ENCODE data around the gene HS1BP3.

The HS1BP3 gene

DNA sequence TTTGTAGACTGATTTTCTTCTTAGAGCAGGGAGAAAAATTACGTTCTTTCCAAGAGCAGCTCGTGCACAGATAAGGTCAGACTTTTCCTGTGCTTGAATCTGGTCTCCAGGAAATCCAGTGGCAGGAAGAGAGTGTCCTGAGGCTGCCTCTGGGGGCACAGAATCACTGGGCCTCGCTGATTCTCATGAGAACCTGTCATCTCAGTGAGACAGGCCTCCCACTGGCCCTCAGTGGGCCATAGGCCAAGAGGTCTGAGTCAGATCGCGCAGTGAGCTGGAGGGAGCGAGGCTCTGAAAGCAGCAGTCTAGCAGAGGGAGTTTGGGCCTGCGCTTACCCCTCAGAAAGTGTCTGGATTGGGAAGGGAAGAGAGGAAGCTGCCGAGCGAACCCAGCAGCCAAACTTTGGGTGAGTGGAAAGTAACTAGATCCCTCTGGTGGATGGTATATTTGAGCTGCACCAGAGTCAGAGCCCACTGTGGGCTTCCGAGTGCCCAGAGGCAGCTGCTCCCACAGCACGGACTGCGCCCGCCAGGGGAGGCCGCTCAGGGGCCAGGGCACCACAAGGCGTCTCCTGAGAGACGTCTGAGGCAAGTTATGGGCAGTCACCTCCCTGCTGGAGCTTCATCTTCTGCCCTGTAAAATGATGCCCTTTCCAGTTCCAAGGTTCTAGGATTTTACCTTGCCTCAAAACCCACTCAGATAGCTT is 24.2 kb upstream of the HS1BP3 start:
- DNase-seq, result no peak

DNA sequence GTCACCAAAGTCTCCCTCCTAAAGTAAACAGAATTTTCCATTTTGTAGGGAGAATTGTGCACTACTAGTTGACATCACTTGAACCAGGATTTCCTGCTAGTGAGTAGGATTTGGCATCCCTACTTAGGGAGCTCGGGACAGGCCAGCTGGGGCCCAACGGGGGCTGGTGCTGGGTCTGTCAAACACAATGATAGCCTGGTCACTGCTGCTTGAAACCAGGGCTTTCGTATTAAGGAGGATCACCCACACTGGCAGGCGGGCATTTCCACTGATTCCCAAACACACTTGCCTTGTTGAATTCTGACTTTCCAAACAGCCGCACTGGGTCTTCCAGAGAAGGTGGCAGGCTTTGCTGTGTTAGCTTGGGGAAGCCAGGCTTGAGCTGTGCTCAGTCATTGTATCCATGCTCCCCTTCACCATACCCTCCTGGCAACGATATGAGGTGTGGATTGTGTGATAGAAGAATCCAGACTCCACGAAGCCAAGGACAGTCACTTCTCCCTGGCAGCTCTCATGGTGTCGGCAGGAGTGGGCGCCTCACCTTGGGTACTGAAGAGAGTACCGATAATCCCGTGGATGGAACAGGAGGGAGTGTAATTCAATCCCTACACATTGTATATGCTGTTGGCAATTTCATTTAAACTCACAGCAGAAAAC is 23.5 kb upstream of the HS1BP3 start:
- DNase-seq, result no peak

DNA sequence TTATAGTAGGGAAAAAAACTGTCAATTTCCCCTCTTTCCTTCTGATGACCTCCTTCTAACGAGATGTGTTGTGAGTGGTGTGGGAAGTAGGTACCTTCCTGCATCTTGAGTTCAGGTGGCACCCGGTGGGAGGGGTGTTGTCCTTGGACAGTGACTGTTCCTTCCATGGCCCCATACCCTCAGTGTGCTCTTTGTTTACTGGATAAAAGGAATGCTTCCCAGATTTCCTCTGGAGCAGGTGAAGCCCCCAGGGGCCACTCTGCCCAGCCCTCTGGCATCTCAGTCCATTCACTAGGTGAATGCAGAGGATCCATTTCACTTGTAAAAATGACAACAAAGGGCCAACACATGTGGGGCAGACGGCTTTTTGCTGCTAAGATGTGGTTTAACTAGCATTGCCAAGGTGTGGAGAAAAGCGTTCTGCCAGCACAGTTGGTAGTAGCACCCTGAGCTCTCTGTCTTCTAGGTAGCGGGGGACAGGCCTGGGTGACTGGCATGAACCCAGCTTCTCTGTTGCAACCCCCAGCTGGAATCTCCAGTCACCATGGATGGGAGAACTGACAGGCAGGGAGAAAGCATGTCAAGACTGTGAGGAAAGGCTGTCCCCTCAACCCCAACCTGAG is 22.9 kb upstream of the HS1BP3 start:
- DNase-seq, result no peak

DNA sequence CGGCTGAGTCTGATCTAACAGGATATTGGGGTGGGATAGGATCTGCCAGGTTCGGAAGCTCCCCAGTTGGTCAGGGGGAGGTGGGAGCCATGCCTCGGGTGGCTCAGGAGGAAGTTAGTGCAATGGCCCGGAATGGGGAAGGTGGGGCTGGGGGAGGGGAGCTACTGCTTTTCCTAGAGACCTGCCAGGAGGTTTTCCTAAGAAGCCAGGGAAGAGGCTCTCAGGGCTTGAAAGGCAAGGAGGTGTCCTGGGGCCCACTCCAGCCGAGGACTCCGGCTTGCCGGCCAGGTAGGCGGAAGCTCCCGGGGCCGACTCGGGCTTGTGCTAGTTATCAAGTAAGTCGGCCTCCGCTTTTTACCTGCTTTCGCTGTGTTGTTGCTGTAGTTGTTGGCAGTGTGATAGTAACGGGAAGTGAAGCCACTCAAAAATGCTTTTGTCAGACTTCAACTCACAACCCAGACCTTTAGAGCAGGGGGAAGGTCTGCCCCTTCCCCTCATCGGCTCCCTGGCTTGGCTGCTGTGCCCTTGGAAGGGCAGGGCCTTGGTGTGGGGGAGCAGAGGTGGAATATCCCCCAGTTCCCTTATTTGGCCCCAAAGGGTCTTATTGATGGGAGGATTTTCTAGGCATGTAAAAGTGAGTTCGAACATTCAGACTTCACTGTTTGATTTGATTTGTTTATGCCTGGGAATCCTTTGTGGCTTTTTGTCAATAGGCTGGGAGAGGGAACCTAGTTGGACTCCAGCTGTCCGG is 21.5 kb upstream of the HS1BP3 start:
- DNase-seq, result no peak

DNA sequence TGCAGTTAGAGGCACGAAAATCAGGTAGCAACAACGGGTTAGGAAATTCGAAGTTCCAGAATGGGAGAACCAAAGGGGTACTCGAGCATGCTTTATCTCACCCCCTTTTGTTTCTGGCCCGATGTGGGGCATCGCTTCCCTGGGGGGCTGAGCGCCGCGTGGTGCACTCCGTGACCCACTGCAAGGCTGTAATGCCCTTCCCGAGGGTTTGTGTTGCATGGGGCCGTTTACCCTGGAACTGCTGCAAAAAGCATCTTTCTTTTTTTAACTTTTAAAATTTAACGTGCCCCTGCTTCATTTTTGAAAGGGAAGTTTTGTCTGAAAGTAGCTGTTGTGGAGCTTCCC is 20.8 kb upstream of the HS1BP3 start:
- no peak for DNase-seq

DNA sequence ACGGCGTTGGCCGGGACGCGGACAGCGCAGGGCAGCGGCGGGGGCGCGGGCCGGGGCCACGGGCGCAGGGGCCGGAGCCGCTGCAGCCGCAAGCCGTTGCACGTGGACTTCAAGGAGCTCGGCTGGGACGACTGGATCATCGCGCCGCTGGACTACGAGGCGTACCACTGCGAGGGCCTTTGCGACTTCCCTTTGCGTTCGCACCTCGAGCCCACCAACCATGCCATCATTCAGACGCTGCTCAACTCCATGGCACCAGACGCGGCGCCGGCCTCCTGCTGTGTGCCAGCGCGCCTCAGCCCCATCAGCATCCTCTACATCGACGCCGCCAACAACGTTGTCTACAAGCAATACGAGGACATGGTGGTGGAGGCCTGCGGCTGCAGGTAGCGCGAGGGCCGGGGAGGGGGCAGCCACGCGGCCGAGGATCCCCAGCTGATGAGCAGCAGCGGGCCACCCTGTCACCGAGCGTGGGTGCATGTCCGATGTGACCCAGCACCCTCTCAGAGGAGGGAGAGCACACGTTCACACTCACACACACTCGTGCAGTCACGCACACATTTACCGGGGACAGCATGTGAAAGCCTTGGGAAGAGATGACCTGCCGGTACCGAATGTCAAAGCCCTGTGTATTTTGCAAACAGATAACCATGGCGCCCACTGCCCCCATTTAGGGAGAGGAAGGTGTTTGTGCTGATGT is 20.3 kb upstream of the HS1BP3 start:
- no peak for DNase-seq

DNA sequence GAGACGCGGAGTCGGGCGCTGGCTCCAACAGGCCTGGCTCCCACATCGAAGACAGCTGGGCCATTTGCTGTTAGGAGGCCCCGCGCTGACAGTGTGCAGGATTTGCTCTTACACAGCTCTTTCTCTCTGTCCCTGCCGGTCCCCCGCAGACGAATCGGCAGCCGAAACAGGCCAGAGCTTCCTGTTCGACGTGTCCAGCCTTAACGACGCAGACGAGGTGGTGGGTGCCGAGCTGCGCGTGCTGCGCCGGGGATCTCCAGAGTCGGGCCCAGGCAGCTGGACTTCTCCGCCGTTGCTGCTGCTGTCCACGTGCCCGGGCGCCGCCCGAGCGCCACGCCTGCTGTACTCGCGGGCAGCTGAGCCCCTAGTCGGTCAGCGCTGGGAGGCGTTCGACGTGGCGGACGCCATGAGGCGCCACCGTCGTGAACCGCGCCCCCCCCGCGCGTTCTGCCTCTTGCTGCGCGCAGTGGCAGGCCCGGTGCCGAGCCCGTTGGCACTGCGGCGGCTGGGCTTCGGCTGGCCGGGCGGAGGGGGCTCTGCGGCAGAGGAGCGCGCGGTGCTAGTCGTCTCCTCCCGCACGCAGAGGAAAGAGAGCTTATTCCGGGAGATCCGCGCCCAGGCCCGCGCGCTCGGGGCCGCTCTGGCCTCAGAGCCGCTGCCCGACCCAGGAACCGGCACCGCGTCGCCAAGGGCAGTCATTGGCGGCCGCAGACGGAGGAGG is 19.6 kb upstream of the HS1BP3 start:
- DNase-seq, result no peak

DNA sequence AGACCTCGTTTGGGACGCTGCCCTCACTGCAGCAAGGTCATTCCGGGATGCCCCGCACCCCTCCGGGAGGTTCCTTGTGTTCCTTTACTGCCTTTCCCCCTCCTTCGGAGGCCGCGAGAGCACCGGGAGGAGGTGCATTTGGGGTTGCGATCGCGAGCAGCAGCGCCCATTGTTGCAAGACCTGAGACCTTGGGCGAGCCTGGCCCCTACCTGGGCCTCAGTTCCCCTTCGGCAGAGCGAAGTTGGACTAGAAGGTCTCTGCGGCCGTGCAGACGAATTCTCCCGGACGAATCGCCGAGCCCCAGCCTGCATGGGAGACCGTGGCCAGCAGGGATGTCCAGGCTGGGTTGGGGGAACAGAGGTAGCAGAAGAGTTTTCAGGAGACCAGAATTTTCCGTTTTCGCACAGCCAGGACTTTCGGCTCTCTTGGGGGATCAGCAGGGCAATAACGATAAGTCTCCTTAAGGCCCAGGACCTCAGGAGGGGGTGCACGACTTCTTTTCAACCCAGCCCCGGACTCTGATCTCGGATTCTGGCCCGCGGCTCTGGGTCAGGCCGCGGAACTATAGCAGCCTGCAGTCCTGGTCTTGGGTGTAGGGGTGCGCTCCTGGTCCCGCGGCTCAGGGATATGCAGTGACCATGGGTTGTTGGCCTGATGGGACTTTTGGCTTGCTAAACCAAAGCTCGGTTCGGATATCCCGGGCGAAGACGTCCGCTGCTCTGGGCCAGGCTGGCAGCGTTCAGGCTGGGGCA is 18.8 kb upstream of the HS1BP3 start:
- no peak for DNase-seq

DNA sequence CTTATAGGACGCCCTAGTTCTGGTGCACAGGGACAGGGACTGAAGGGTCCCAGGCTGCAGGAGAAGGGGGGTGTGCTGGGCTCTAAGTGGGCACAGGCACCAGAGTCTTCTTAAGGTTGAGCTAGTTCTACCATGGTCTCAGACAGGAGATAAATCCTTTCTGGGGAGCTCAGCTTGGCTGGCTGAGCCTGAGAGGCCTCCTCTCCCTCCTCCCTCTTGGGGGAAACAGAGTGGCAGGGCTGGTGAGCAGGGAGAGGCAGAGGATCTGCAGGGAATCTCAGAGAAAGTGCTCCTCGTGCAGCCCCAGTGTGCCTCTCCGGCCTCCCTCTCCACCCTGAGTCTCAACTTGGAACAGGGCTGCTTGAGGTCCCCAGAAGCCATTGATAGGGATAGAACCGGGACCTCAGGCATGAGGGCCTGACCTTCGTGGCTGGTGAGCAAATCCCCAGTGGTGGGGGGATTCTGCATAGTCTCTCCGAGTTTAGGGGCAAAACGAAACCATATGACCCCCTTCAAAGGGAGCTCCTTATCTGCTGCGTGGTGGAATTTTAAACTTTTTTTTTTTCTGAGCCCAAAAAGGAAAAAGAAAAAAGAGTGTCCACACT is 18.1 kb upstream of the HS1BP3 start:
- no peak for DNase-seq

DNA sequence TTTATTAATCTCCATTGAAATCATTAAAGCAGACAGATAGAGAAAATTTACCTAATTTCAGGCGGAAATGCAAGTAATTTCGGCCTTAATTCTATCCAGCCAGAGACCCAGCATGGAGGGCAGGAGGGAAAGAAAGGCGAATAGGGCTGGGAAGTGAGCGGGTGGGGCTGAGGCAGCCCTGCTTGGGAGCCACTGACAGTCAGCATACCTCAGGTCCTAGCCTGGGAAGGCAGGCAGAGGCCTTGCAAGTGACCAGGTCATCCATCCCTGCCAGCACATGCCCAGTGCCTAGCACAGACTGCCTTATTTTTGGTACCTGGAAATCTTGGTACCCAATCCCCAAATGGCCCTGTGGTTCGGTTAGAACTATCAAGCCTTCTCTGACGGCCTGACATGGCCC is 17.6 kb upstream of the HS1BP3 start:
- DNase-seq, result no peak

DNA sequence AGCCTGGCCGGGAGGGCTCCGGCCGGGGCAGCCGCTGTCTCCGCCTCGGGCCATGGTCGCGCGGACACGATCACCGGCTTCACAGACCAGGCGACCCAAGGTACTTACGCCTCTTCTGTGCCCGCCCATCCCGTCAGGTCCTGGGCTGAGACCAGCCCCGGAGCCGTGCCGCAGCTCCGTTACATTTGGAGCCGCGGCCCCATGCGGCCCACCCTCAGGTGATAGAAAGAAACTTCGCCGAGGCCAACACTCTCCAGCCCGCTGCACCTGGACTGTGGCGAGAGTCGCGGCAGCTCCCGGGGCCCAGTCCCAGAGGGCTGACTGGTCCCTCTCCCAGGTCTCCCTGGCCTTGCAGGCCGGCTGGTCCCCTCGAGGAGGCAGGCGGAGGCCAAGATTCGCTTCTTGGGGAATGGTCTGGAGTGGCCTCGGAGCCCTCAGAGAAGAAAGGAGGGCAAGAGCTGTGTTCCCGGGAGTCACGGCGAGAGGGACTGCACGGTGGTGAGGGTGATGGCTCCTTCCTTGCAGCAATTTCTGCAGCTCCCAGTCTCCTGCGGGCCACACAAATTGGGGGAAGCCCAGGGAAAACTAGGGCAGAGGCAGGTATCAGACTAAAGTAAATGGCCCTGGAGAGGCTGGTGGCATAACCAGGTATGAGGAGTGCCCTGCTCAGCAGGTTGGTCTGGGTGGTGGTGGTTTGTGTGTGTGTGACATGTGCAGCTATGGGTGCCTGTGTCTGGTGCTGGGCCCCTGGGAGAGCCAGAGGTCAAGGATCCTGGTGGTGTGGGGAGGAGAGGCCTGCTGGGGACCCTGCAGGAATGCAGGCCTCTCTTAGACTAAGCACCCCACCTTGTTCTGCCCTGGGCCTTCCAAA is 16.9 kb upstream of the HS1BP3 start:
- DNase-seq, result no peak

DNA sequence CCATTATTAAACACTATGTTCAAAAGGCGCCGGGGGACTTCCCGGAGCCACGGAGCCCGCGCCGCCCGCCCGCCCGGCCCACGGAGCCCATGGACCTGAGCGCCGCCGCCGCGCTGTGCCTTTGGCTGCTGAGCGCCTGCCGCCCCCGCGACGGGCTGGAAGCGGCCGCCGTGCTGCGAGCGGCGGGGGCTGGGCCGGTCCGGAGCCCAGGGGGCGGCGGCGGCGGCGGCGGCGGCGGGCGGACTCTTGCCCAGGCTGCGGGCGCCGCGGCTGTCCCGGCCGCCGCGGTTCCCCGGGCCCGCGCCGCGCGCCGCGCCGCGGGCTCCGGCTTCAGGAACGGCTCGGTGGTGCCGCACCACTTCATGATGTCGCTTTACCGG is 16.2 kb upstream of the HS1BP3 start:
- DNase-seq, result no peak

DNA sequence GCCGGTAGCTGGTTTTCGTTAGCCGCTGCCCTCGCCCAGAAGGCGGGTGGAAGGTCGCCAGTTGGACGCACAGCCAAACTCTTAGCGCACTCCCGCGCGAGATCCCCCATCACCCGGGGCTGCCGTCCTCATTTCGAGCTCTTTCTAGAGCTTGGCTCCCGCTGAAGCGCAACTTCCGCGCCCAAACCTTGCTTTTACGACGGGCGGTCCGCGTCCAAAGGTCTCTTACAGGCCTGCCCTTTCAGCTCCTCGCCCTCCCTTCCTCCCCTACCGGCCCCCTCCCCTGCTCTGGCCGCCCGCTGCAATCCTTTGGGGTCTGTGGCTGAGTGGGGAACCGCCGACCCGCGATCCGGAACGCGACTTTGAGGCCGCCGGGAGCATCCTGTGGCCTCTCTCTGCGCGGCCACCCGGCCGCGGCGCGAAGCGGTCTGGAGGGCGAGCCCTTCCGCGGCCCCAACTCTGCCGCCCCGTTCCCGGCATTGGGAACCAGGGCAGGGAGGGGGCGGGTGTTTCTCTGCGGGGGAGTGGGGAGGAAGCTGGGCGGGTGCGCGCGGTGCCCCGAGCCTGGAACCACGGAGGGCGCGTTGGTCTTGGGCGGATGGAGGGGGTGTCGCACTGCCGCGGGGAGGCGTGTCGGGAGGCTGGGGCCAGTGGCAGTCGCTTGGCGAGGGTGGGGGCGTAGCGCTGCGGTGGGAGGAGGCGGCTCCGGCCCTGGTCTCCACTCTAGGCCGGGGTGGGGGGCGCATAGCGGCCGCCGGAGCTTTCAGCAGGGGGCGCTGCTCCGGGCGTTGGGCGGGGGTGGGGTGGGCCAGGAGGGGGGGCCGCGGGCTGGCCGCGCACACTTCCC is 15.6 kb upstream of the HS1BP3 start, which contains the start of gene GDF7:
Gene GDF7 (plus strand): TSS at position 841 of the 847 bp plus-strand sequence. CDS start 96 bp downstream, outside the sequence.
- peak; percentile 36 for DNase-seq

DNA sequence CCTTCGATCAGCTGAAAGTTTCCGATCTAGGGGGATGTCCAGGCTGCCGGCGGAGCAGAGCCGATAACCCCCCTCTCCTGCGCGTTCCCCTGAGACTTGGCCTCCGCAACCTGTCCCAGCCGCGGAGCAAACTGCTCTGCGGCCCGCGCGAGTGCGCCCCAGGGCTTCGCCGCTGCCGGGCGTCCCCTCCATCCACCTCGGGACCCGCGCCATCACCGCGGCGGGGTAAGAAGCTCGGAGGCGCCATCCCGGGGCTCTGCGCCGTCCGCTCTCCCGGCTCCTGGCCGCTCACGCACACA is 15.1 kb upstream of the HS1BP3 start:
- no peak for DNase-seq

DNA sequence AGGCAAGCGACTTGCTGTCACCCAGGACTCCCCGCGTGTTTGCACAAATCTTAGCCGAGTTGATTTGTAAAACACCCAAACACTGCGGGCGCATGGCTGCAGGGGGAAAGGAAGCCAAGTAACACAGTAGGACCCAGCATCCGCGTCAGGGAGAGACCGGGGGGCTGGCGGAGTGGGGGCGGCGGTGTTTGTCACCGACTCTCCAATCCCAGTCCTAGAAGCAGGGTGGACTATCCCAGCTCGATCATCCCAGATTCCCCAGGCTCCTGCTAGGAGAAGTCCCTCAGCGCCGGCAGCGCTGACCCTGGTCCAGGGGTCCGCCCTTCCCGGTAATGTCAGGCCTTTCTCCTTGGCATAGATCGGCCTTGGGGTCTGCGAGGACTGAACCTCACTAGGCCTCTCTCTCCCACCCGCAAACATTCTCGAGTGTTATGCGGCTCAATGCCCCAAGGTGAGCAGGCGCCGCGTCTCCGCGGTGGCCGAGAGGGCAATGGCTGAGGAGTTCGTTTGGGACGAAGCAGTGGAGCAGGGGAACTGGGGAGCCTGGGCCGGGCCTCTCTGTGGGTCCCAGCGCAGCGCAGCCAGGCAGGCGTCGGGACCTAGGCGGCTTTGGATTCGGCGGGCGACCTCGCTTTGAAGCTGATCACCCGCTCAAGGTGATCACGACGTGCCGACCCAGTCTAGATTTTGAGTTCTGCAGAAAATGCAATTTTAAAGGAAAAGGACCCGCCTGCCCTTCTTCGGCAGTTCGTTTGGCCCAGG is 14.5 kb upstream of the HS1BP3 start:
- DNase-seq, result no peak

DNA sequence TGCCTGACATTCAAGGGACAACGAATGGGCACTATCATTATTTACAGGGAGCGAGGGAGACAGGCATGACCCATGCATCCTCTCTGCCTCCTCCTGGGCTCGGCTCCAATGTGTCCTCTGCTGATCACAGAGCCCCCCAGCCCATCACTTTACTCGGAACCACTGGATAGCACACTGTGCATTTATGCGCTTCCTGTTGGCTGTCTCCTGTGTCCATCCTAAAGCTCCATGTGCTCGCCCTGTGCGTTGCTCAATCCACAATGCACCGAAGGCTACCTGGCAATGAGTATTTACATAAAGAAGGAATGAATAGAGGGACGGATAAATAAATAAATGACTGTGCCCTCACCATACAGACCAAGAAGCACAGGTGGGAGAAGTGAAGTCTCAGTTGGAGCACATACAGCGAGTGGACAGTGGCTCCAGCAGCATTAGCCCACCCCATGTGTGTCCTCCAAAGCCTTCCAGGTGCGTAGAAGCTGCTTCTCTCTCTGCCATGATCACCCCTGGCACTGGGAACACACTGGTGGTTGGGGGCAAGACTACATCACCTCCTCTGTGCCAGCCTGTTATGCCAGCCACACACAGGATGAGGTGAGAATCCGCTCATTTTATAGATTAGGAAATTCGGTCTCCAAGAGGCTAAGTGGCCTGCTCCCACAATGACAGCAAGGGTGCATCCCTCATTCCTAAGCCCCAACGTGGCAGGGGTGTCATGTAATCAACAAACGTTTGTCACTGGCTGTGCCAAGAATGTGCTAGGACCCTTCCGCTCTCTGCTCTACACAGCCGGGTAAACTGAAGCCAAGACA is 13.7 kb upstream of the HS1BP3 start:
- no peak for DNase-seq

DNA sequence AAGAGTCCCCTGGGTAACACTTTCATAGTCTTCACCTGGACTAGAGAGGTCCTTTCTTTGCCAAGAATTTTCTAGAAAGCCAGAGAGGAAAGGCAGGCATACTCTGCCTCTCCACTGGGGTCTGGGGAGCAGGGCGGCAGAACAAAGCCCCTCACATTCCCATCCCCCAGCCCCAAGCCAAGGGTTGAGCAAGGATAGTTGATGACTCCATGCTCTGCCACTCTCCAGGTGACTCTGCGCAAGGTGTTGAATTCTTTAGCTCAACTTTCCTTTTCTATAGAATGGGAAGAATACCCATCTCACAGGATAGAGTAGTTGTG is 13.1 kb upstream of the HS1BP3 start:
- DNase-seq, result no peak
